ENCODE data around the gene BTBD9.

DNA sequence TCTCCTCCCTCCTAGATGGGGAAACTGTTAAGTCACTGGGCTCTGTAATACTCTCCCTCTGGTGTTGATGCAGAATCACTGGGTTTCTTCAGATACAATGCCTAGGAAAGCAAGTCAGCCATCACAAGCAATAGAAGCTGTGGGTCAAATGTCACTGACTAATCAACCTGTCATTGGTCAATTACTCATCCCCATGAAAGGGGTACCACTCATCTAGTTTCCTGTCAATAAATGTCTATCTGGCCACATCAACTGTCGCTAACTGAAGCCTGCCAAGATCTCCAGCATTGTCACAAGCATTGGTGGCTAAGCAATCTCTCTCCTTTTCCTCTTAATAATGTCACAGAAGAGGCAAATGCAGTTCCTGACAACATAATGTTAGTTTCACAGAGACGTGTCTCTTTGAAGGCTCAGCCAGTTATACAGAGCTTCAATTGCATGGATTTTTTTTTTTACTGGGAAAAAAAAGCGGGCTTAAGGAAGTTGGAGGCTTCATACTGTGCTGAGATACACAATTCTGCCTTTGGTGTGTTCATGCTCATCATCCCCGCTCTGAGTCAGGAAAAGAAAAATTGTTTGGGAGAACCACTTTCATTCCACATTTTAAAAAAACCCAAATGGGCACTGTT, 355.9 kb downstream of the BTBD9 start:
- TF ChIP-seq, protein P1, sequence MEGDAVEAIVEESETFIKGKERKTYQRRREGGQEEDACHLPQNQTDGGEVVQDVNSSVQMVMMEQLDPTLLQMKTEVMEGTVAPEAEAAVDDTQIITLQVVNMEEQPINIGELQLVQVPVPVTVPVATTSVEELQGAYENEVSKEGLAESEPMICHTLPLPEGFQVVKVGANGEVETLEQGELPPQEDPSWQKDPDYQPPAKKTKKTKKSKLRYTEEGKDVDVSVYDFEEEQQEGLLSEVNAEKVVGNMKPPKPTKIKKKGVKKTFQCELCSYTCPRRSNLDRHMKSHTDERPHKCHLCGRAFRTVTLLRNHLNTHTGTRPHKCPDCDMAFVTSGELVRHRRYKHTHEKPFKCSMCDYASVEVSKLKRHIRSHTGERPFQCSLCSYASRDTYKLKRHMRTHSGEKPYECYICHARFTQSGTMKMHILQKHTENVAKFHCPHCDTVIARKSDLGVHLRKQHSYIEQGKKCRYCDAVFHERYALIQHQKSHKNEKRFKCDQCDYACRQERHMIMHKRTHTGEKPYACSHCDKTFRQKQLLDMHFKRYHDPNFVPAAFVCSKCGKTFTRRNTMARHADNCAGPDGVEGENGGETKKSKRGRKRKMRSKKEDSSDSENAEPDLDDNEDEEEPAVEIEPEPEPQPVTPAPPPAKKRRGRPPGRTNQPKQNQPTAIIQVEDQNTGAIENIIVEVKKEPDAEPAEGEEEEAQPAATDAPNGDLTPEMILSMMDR (IDR thresholded peaks at IDR 0.05 in 2 of 3, conservative IDR thresholded peaks at IDR 0.05 in 1 of 3; ENCODE audit: insufficient read depth in 2 of 3, low read depth in 1 of 3, low read length in 3 of 3) = no peak
- TF ChIP-seq SREBF1 (IDR thresholded peaks at IDR 0.05; ENCODE audit: borderline replicate concordance, low read depth, low read length) (no peak), FOS (IDR thresholded peaks at IDR 0.05; ENCODE audit: extremely low read depth, insufficient read length) (no peak), L3MBTL2 (IDR thresholded peaks at IDR 0.05) (no peak), POLR2A (conservative IDR thresholded peaks at IDR 0.05) (no peak), EP300 (IDR thresholded peaks at IDR 0.05; ENCODE audit: low read length) (no peak), ESRRA (IDR thresholded peaks at IDR 0.05; ENCODE audit: borderline replicate concordance, low read depth) (no peak), RB1 (IDR thresholded peaks at IDR 0.05; ENCODE audit: low read depth) (no peak), FOSL1 (tag; conservative IDR thresholded peaks at IDR 0.05) (0 out of 2 replicates have a peak, but pooled peaks have one; percentile 13)
- TF ChIP-seq, protein P2, sequence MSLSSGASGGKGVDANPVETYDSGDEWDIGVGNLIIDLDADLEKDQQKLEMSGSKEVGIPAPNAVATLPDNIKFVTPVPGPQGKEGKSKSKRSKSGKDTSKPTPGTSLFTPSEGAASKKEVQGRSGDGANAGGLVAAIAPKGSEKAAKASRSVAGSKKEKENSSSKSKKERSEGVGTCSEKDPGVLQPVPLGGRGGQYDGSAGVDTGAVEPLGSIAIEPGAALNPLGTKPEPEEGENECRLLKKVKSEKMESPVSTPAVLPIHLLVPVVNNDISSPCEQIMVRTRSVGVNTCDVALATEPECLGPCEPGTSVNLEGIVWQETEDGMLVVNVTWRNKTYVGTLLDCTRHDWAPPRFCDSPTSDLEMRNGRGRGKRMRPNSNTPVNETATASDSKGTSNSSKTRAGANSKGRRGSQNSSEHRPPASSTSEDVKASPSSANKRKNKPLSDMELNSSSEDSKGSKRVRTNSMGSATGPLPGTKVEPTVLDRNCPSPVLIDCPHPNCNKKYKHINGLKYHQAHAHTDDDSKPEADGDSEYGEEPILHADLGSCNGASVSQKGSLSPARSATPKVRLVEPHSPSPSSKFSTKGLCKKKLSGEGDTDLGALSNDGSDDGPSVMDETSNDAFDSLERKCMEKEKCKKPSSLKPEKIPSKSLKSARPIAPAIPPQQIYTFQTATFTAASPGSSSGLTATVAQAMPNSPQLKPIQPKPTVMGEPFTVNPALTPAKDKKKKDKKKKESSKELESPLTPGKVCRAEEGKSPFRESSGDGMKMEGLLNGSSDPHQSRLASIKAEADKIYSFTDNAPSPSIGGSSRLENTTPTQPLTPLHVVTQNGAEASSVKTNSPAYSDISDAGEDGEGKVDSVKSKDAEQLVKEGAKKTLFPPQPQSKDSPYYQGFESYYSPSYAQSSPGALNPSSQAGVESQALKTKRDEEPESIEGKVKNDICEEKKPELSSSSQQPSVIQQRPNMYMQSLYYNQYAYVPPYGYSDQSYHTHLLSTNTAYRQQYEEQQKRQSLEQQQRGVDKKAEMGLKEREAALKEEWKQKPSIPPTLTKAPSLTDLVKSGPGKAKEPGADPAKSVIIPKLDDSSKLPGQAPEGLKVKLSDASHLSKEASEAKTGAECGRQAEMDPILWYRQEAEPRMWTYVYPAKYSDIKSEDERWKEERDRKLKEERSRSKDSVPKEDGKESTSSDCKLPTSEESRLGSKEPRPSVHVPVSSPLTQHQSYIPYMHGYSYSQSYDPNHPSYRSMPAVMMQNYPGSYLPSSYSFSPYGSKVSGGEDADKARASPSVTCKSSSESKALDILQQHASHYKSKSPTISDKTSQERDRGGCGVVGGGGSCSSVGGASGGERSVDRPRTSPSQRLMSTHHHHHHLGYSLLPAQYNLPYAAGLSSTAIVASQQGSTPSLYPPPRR (CRISPR knock-in tag; IDR thresholded peaks at IDR 0.05; ENCODE audit: borderline replicate concordance) = no peak
- TF ChIP-seq, protein P3, sequence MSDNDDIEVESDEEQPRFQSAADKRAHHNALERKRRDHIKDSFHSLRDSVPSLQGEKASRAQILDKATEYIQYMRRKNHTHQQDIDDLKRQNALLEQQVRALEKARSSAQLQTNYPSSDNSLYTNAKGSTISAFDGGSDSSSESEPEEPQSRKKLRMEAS (CRISPR knock-in tag; IDR thresholded peaks at IDR 0.05) = no peak
- TF ChIP-seq, protein P4, sequence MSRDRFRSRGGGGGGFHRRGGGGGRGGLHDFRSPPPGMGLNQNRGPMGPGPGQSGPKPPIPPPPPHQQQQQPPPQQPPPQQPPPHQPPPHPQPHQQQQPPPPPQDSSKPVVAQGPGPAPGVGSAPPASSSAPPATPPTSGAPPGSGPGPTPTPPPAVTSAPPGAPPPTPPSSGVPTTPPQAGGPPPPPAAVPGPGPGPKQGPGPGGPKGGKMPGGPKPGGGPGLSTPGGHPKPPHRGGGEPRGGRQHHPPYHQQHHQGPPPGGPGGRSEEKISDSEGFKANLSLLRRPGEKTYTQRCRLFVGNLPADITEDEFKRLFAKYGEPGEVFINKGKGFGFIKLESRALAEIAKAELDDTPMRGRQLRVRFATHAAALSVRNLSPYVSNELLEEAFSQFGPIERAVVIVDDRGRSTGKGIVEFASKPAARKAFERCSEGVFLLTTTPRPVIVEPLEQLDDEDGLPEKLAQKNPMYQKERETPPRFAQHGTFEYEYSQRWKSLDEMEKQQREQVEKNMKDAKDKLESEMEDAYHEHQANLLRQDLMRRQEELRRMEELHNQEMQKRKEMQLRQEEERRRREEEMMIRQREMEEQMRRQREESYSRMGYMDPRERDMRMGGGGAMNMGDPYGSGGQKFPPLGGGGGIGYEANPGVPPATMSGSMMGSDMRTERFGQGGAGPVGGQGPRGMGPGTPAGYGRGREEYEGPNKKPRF (IDR thresholded peaks at IDR 0.05; ENCODE audit: low read depth, low read length) = no peak
- TF ChIP-seq, protein P5, sequence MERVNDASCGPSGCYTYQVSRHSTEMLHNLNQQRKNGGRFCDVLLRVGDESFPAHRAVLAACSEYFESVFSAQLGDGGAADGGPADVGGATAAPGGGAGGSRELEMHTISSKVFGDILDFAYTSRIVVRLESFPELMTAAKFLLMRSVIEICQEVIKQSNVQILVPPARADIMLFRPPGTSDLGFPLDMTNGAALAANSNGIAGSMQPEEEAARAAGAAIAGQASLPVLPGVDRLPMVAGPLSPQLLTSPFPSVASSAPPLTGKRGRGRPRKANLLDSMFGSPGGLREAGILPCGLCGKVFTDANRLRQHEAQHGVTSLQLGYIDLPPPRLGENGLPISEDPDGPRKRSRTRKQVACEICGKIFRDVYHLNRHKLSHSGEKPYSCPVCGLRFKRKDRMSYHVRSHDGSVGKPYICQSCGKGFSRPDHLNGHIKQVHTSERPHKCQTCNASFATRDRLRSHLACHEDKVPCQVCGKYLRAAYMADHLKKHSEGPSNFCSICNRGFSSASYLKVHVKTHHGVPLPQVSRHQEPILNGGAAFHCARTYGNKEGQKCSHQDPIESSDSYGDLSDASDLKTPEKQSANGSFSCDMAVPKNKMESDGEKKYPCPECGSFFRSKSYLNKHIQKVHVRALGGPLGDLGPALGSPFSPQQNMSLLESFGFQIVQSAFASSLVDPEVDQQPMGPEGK (CRISPR knock-in tag; IDR thresholded peaks at IDR 0.05; ENCODE audit: borderline replicate concordance) = no peak
